IMR-90 (cell line): ENCODE data around the gene AZGP1.

ENCODE experiments used
- BHLHE40 ChIP-seq: fragments of 150-350 bp; IDR thresholded peaks from 2 replicates; pipeline ENCODE4 v1.6.1; 2016; ENCODE audit warnings: mild to moderate bottlenecking, low read depth, low read length
- MAZ ChIP-seq: IDR thresholded peaks from 2 replicates; pipeline ENCODE4 v1.6.1; 2012; ENCODE audit warnings: low read depth, mild to moderate bottlenecking, low read length, improper control_type of control experiment, moderate library complexity, borderline replicate concordance
- SMC3 ChIP-seq: fragments of 150-350 bp; IDR thresholded peaks from 2 replicates; pipeline ENCODE4 v1.6.1; 2016; ENCODE audit warnings: low read depth, mild to moderate bottlenecking, antibody characterized with exemption, low read length, moderate library complexity
- TF ChIP-seq, protein P1 (sequence below): conservative IDR thresholded peaks from 2 replicates; pipeline ENCODE4 v1.5.1; 2012; ENCODE audit warnings: mild to moderate bottlenecking, low read depth, low read length, improper control_type of control experiment

DNA sequence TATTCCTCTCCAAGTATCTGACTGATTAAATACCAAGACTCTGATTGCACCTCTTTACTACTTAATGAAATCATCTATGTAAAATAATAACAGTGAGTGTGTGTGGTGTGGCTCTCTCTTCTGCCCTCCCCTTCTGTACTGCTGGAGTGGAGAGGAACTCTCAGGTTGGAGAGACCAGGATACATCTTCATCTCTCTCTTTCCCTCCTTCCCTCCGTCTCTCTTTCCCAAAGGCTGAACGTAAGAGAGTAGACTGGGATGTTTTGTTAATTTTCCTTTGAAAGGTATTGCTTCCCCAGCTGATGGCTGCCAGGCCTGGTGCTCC lies 46.1 kb downstream of the AZGP1 start:
- TF ChIP-seq BHLHE40 = no peak
- TF ChIP-seq, protein P1, sequence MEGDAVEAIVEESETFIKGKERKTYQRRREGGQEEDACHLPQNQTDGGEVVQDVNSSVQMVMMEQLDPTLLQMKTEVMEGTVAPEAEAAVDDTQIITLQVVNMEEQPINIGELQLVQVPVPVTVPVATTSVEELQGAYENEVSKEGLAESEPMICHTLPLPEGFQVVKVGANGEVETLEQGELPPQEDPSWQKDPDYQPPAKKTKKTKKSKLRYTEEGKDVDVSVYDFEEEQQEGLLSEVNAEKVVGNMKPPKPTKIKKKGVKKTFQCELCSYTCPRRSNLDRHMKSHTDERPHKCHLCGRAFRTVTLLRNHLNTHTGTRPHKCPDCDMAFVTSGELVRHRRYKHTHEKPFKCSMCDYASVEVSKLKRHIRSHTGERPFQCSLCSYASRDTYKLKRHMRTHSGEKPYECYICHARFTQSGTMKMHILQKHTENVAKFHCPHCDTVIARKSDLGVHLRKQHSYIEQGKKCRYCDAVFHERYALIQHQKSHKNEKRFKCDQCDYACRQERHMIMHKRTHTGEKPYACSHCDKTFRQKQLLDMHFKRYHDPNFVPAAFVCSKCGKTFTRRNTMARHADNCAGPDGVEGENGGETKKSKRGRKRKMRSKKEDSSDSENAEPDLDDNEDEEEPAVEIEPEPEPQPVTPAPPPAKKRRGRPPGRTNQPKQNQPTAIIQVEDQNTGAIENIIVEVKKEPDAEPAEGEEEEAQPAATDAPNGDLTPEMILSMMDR = no peak
- TF ChIP-seq MAZ = no peak
- no peak for TF ChIP-seq SMC3
